ENCODE measurements around the gene TSC22D1.

TSC22D1 gene

DNA sequence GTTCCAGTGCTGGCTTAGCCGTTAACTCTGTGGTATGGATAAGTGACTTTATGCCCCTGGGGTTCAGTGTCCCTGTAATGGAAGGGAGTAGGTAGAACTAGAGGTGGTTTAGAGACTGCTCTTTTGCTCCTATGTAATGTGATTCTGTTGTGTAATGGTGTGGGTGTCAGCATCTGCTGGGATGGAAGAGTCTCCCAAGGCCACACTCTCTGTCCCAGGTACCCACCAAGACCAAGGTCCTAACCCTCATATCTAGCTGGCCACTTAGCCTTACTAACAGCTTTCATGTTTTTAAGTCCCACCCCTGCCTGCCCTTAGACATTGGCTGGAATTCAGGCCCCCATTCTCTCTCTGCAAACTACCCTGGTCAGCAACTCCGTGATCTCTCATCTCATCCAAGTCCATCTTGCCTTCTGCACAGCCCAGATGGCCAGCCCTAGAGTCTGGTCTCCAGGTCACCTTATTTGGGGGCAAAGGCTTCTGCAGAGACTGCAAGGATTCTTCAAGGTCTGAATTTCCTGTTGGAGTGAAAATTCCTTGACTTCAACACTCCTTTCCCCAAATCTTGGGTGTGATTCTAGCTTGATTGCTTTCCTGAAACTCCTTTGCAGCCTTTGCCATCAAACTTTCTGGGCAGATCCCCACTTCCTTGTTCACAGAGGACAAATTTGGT is 154.1 kb downstream of the TSC22D1 start:
- TF ChIP-seq FOXP2 (optimal IDR thresholded peaks at IDR 0.05; ENCODE audit: borderline replicate concordance, extremely low read depth, extremely low read length, insufficient read depth): no peak
- TF ChIP-seq POLR2AphosphoS5 (IDR thresholded peaks at IDR 0.05; ENCODE audit: low read depth, low read length): no peak
- TF ChIP-seq SIN3A (IDR thresholded peaks at IDR 0.05; ENCODE audit: borderline replicate concordance, insufficient read depth, low read length): no peak
- TF ChIP-seq, protein P1, sequence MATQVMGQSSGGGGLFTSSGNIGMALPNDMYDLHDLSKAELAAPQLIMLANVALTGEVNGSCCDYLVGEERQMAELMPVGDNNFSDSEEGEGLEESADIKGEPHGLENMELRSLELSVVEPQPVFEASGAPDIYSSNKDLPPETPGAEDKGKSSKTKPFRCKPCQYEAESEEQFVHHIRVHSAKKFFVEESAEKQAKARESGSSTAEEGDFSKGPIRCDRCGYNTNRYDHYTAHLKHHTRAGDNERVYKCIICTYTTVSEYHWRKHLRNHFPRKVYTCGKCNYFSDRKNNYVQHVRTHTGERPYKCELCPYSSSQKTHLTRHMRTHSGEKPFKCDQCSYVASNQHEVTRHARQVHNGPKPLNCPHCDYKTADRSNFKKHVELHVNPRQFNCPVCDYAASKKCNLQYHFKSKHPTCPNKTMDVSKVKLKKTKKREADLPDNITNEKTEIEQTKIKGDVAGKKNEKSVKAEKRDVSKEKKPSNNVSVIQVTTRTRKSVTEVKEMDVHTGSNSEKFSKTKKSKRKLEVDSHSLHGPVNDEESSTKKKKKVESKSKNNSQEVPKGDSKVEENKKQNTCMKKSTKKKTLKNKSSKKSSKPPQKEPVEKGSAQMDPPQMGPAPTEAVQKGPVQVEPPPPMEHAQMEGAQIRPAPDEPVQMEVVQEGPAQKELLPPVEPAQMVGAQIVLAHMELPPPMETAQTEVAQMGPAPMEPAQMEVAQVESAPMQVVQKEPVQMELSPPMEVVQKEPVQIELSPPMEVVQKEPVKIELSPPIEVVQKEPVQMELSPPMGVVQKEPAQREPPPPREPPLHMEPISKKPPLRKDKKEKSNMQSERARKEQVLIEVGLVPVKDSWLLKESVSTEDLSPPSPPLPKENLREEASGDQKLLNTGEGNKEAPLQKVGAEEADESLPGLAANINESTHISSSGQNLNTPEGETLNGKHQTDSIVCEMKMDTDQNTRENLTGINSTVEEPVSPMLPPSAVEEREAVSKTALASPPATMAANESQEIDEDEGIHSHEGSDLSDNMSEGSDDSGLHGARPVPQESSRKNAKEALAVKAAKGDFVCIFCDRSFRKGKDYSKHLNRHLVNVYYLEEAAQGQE (IDR thresholded peaks at IDR 0.05; ENCODE audit: insufficient read depth in 1 of 2, low read depth in 2 of 2, low read length in 2 of 2): no peak
- TF ChIP-seq TAF1 (IDR thresholded peaks at IDR 0.05; ENCODE audit: borderline replicate concordance, insufficient read depth, low read length): no peak

DNA sequence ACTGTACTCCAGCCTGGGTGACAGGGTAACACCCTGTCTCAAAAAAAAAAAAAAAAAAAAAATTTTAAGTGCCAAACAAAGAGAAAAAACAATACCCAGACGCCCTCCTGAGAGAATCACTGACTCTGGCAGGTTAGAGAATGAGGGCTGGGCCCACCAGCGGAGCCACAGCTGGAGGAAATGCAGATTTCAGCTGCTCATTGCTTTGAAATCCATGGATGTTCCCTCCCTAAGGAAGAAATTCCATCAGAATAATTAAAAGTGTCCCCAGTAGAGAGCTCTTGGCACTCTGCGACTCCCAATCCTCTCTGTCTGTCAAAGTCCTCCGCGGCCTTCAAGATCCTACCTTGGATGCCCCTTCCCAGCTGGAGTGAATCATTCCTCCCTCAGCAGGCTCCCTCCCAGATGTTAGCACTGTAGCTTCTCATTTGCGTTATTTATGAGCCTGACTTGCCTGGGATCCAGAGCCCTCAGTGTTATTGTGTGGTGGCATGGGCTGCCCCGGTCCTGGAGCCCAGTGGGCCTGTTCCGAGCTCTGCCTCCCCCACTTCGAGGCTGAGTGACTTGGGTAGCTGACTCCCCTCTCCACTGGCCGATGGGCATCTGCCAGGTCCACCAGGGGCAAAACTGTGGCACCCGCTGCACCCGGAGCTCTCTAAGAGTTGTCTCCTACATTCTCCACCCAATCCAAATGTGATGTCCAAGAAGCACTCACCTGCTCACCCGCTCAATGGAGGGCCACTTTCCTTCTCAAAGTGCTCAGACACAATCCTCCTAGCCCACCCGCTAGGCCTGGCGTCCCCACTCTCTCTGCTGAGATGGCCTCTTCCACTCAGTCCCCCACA is 155.5 kb downstream of the TSC22D1 start:
- TF ChIP-seq TAF1 (IDR thresholded peaks at IDR 0.05; ENCODE audit: borderline replicate concordance, insufficient read depth, low read length): no peak
- TF ChIP-seq, protein P1 (IDR thresholded peaks at IDR 0.05; ENCODE audit: insufficient read depth in 1 of 2, low read depth in 2 of 2, low read length in 2 of 2): no peak
- no peak for TF ChIP-seq SIN3A (IDR thresholded peaks at IDR 0.05; ENCODE audit: borderline replicate concordance, insufficient read depth, low read length)
- TF ChIP-seq FOXP2 (optimal IDR thresholded peaks at IDR 0.05; ENCODE audit: borderline replicate concordance, extremely low read depth, extremely low read length, insufficient read depth): no peak

DNA sequence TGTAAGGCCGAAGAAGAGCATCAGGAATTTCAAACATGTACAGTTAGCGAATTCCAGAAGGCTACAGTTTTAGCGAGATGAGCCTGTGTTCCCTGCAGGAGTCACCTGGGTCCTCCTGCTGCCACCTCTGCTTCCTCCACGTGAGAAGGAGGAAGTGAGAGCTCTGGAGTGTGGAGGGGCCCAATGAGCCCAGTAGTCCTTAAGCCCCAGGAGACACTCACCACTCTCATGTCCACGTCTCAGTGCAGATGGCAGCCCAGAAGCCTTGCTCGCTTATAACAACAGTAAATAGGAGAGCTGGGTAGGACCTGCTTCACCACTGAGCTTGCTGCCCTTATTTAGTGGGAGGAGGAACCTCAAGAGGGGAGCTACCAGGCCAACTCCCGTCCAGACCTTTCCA is 158.3 kb downstream of the TSC22D1 start:
- TF ChIP-seq TAF1 (IDR thresholded peaks at IDR 0.05; ENCODE audit: borderline replicate concordance, insufficient read depth, low read length) (no peak), FOXP2 (optimal IDR thresholded peaks at IDR 0.05; ENCODE audit: borderline replicate concordance, extremely low read depth, extremely low read length, insufficient read depth) (no peak), SIN3A (IDR thresholded peaks at IDR 0.05; ENCODE audit: borderline replicate concordance, insufficient read depth, low read length) (no peak), POLR2AphosphoS5 (IDR thresholded peaks at IDR 0.05; ENCODE audit: low read depth, low read length) (no peak)
- TF ChIP-seq, protein P1 (IDR thresholded peaks at IDR 0.05; ENCODE audit: insufficient read depth in 1 of 2, low read depth in 2 of 2, low read length in 2 of 2): no peak

DNA sequence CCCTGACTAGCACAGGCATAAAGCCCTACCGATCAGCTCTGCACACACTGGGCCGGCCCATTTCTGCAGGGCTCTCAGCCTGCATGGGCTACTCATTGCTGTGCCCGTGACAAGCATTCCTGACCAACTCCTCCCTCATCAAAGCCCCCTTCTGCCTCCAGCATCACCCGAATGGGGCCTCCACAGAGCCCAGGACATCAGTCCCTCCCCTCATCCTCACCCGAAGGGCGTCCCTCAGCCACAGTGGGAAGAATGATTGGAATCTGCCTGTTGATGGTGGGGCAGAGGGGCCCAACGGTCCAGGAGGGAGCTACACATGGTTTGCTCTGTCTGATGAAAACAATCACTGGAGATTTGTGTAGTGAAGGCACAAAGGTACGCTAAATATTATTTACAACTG is 158.7 kb downstream of the TSC22D1 start:
- TF ChIP-seq POLR2AphosphoS5 (IDR thresholded peaks at IDR 0.05; ENCODE audit: low read depth, low read length) (no peak), FOXP2 (optimal IDR thresholded peaks at IDR 0.05; ENCODE audit: borderline replicate concordance, extremely low read depth, extremely low read length, insufficient read depth) (no peak), SIN3A (IDR thresholded peaks at IDR 0.05; ENCODE audit: borderline replicate concordance, insufficient read depth, low read length) (no peak), TAF1 (IDR thresholded peaks at IDR 0.05; ENCODE audit: borderline replicate concordance, insufficient read depth, low read length) (no peak)
- TF ChIP-seq, protein P1 (IDR thresholded peaks at IDR 0.05; ENCODE audit: insufficient read depth in 1 of 2, low read depth in 2 of 2, low read length in 2 of 2): no peak

Measured in PFSK-1 (cell line).